HG03571 (cell line): Measurements from ENCODE around the gene BRSK1.

Experiments
- ATAC-seq: cut with Tn5 transposase; IDR thresholded peaks from one replicate; pipeline ENCODE4 v1.9.1; 2021; ENCODE audit not compliant: unreplicated experiment

BRSK1 gene

GRCh38 chr19:55303477-55303876 lies 19.7 kb downstream of the BRSK1 start:
- no peak for ATAC-seq

DNA sequence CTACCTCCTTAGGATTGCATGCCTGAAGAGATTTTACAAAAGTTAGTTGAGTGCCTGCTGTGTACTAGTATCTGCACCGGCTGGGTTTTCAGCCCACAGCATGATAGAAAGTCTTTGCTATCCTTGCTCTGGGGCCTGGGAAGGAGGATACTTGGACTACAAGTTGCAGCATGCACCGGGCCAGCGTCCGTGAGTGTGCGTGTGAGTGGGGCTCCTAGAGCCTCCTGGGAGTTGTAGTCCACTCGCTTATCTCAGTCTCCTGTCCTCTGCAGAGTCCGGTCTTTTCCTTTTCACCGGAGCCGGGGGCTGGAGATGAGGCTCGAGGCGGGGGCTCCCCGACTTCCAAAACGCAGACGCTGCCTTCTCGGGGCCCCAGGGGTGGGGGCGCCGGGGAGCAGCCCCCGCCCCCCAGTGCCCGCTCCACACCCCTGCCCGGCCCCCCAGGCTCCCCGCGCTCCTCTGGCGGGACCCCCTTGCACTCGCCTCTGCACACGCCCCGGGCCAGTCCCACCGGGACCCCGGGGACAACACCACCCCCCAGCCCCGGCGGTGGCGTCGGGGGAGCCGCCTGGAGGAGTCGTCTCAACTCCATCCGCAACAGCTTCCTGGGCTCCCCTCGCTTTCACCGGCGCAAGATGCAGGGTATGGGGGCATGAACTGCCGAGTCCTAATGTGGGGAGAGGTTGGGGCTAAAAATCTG lies 20.6 kb downstream of the BRSK1 start:
- ATAC-seq: no peak

- ATAC-seq: no peak
Measured at GRCh38 chr19:55304980-55305379, 21.2 kb downstream of the BRSK1 start.

DNA sequence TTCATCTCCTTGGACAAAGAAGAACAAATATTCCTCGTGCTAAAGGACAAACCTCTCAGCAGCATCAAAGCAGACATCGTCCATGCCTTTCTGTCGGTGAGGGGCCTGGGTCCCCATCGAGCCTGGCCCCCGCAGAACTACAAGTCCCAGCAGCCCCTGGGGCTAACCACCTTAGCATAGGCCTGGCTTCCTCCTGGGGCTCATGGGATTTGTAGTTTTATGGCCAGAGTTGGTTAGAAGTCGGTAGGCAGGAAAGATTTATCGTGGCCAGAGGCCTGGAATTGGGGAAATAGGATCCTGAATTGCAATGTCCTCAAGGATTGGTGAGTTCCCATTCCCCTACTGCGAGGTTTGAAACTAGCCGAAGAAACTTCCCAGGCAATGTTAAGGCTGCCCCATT lies 21.7 kb downstream of the BRSK1 start:
- ATAC-seq: no peak

DNA sequence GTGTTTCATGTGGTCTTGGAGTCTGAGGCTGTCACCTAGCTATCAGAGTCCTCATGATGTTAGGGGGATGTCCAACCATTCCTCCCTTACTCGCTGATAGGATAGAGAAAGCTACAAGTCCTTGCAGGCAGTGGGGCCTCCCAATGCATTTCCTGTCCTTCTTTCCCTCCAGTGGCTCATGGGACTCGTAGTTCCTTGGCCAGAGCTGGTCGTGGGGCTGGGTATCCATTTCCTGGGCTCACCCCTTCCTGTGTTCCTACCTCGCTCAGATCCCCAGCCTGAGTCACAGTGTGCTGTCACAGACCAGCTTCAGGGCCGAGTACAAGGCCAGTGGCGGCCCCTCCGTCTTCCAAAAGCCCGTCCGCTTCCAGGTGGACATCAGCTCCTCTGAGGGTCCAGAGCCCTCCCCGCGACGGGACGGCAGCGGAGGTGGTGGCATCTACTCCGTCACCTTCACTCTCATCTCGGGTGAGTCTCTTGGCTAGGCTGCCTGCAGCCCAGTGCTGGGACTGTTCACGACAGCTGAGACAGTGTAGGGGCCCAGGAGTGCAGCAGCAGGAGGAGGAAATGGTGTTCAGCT lies 22.3 kb downstream of the BRSK1 start:
- ATAC-seq: no peak

DNA sequence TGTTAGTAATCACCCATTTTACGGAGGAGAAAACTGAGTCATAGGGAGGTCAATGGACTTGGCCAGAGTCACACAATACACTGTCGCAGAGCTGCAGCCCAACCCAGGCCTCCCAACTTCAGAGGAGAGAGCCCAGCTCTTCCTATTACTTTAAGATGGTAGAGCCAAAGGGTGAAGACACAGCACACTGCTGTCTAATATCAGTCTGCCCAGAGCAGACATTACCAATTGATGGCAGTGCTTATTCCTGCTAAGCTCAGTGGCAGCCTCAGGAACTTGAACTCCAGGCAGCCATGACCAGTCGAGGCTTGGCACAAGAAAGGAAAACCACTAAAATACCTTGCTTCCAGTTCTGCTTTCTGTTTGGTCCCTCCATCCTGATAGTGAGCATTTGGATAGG lies 22.9 kb downstream of the BRSK1 start:
- ATAC-seq: no peak

GRCh38 chr19:55308281-55308680 lies 24.5 kb downstream of the BRSK1 start:
- ATAC-seq: no peak

GRCh38 chr19:55309448-55309847 lies 25.7 kb downstream of the BRSK1 start:
- ATAC-seq: no peak

DNA sequence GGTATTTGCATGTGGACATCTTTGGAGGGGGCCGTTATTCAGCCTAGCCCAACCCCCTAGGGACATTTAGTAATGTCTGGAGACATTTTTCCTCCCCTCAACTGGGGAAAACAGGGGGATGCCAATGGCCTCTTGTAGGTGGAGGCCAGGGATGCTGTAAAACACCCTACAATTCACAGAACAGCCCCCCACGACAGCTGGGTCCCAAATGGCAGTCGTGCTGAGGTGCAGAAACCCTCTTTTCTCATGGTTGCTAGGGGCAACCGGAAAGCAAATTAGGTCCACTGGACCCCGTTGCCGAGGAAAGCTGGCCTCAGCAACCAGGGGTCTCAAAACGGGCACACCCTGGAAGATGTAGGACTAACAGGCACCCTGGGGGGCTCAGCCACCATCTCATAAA lies 26.7 kb downstream of the BRSK1 start:
- ATAC-seq: no peak

- ATAC-seq: no peak
Measured at GRCh38 chr19:55311397-55311796, 27.6 kb downstream of the BRSK1 start.

GRCh38 chr19:55311797-55312196 lies 28.0 kb downstream of the BRSK1 start:
- ATAC-seq: no peak

GRCh38 chr19:55312621-55313512 lies 29.1 kb downstream of the BRSK1 start:
- no peak for ATAC-seq

DNA sequence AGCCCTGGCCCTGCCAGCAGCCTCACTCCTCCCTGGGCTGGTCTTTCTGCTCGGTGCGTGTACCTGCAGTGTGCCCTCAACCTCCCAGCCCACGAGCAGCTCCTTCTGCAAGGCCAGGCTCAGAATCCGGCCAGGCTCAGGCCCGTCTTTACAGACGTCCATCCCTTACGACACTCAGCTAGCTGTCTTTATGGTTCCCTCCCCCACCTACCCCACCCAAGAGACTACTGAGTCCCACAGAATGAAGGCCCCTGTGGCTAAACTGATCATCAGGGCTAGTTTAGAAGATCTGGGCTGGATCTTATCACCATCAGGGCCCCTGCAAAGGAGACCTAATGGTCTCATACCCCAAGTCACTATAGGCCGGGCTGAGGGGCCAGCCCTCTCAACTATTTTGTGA lies 30.6 kb downstream of the BRSK1 start:
- ATAC-seq: no peak

- ATAC-seq: no peak
Measured at GRCh38 chr19:55315956-55316525, 32.2 kb downstream of the BRSK1 start.

GRCh38 chr19:55316646-55317045 lies 32.8 kb downstream of the BRSK1 start:
- no peak for ATAC-seq

DNA sequence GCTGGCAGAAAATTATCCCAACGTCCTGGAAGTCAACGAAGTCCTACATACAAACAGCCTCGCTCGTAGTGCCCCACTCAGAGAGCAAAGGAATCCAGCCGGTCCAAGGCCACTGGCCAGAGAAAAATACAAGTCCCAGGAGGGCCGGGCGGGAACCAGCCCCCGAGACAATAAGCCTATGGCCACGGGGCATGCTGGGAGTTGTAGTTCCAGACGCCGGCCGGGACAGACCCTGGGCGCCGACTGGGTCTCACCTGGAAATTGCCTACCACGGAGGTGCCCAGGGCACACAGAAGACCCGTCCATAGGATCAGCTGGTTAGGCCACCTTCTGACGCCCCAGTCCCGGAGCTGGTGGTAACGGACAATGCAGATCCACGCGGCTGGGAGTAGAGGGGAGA lies 36.0 kb downstream of the BRSK1 start:
- ATAC-seq: no peak

- ATAC-seq: no peak
Measured at GRCh38 chr19:55320844-55321419, 37.1 kb downstream of the BRSK1 start.

DNA sequence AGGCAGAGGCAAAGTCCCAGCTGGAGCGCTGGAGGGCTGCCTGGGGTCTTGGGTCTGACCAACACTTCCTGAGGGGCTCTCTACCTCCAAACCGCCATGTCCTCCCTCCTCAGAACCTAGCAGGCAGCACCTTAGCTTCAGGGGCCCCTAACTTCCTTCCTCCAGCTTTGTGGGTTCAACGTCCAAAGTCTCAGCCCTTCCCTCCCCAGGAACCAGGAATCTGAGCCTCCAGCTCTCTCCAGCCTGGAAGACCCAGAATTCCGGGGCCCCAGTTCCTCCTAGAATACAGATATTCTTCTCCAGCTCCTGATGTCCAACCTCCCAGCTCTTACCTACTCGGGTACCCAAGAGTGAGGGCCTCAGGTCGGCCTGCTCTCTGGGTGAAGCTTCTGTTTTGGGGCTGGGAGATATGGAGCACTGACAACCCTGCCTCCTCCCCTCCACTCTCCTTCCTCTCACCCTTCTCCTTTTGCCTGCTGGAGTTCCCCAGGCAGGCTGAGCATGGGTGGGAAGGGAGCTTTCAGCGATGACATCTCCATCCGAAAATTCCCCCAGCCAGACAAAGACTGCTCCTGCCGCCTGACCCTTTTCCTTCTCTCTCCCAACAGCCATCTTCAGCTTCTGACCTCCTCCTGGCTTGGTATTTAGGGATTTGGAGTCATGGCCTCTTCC lies 37.8 kb downstream of the BRSK1 start:
- ATAC-seq: no peak

DNA sequence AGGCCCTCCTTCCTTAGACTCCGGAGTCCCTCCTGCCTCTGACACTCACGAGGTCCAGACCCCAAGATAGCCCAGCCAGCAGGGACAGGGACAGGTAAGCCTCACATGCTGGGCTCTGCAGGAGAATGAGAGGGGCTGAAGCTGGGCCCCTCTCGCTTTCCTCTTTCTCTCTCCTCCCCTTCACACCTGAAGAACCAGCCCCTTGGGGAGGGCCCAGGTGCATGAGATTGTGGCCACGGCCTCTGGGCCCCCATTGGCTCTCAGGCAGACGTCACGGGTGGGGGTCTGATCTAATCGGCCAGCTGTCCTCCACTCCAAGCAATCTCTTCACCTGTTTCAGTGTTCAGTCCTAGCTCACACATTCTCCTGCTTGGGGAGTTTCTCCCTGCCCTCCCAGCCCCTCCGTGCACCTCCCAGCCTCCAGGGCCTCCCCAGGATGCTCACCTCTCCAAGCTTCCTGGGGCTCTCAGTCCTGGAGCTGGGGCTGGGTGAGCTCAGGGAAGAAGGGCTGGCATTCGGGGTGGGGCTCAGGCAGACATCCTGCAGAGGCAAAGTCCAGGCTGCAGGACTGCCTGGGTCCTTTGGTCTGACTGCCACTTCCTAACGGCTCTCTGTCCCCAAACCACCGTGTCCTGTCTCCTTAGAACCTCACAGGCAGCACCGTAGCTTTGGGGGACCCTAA lies 38.5 kb downstream of the BRSK1 start:
- no peak for ATAC-seq

DNA sequence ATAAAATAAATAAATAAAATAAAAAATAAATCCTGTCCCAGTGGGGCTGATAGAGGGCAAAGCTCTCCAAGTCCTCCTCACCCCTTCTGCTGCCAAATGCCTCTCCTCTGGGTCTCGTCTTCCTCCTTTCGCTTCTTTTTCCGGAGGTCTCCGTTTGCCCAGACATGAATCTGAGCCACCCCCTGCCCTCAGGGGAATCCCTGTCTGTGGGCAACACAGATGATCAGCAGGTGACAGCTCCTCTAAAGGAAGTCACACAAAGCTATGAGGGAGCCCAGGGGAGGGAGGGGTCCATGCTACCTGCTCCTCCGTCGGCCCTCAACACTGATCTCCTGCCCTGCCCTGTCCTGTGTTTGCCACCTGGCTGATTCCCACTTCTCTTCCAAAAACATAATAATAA lies 40.9 kb downstream of the BRSK1 start:
- ATAC-seq: no peak
